Measurements from ENCODE around the gene HSPG2. TPM values are rescaled to one million over a fixed set of nuclear protein-coding genes. Genes with fewer than 3 reads are reported as not detected.

The HSPG2 gene
- total and polyA plus RNA-seq, 9 of the 15 experiments (the other 6 are each of a cell fraction or from before 2014, with no cell fraction given) = 0.14 to 160 (median 15.7) TPM

- no peak for TF ChIP-seq BRCA1 (IDR thresholded peaks at IDR 0.05)
- 0 out of 2 replicates have a peak, but pooled peaks have one; percentile 69 for TF ChIP-seq BRCA1 (CRISPR knock-in tag; IDR thresholded peaks at IDR 0.05)
- TF ChIP-seq NFIC (IDR thresholded peaks at IDR 0.05) = peak; percentile 15; the same call in 1 of the 2 replicates
- TF ChIP-seq OTX1 (CRISPR knock-in tag; IDR thresholded peaks at IDR 0.05) = no peak
- TF ChIP-seq PHTF2 (CRISPR knock-in tag; IDR thresholded peaks at IDR 0.05) = no peak
- TF ChIP-seq ILF3 (IDR thresholded peaks at IDR 0.05; ENCODE audit: borderline replicate concordance) = no peak
- TF ChIP-seq ZNF133 (CRISPR knock-in tag; IDR thresholded peaks at IDR 0.05) = no peak
- TF ChIP-seq, protein P1, sequence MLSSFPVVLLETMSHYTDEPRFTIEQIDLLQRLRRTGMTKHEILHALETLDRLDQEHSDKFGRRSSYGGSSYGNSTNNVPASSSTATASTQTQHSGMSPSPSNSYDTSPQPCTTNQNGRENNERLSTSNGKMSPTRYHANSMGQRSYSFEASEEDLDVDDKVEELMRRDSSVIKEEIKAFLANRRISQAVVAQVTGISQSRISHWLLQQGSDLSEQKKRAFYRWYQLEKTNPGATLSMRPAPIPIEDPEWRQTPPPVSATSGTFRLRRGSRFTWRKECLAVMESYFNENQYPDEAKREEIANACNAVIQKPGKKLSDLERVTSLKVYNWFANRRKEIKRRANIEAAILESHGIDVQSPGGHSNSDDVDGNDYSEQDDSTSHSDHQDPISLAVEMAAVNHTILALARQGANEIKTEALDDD (IDR thresholded peaks at IDR 0.05) = peak; percentile 51; the same call in 1 of the 2 replicates
- no peak for TF ChIP-seq ZNF274 (IDR thresholded peaks at IDR 0.05; ENCODE audit: borderline replicate concordance, low read depth, low read length)
- peak; percentile 62 for TF ChIP-seq PCBP1 (IDR thresholded peaks at IDR 0.05; ENCODE audit: low read depth, low read length, poor library complexity, severe bottlenecking)
- no peak for TF ChIP-seq ZNF507 (tag; conservative IDR thresholded peaks at IDR 0.05)
- TF ChIP-seq SNIP1 (IDR thresholded peaks at IDR 0.05; ENCODE audit: low read depth) = no peak
- TF ChIP-seq ARID2 (IDR thresholded peaks at IDR 0.05) = peak; percentile 63; the same call in 1 of the 2 replicates
- TF ChIP-seq ATF2 (CRISPR knock-in tag; IDR thresholded peaks at IDR 0.05) = no peak
- no peak for TF ChIP-seq ZNF23 (CRISPR knock-in tag; IDR thresholded peaks at IDR 0.05)
- TF ChIP-seq, protein P2, sequence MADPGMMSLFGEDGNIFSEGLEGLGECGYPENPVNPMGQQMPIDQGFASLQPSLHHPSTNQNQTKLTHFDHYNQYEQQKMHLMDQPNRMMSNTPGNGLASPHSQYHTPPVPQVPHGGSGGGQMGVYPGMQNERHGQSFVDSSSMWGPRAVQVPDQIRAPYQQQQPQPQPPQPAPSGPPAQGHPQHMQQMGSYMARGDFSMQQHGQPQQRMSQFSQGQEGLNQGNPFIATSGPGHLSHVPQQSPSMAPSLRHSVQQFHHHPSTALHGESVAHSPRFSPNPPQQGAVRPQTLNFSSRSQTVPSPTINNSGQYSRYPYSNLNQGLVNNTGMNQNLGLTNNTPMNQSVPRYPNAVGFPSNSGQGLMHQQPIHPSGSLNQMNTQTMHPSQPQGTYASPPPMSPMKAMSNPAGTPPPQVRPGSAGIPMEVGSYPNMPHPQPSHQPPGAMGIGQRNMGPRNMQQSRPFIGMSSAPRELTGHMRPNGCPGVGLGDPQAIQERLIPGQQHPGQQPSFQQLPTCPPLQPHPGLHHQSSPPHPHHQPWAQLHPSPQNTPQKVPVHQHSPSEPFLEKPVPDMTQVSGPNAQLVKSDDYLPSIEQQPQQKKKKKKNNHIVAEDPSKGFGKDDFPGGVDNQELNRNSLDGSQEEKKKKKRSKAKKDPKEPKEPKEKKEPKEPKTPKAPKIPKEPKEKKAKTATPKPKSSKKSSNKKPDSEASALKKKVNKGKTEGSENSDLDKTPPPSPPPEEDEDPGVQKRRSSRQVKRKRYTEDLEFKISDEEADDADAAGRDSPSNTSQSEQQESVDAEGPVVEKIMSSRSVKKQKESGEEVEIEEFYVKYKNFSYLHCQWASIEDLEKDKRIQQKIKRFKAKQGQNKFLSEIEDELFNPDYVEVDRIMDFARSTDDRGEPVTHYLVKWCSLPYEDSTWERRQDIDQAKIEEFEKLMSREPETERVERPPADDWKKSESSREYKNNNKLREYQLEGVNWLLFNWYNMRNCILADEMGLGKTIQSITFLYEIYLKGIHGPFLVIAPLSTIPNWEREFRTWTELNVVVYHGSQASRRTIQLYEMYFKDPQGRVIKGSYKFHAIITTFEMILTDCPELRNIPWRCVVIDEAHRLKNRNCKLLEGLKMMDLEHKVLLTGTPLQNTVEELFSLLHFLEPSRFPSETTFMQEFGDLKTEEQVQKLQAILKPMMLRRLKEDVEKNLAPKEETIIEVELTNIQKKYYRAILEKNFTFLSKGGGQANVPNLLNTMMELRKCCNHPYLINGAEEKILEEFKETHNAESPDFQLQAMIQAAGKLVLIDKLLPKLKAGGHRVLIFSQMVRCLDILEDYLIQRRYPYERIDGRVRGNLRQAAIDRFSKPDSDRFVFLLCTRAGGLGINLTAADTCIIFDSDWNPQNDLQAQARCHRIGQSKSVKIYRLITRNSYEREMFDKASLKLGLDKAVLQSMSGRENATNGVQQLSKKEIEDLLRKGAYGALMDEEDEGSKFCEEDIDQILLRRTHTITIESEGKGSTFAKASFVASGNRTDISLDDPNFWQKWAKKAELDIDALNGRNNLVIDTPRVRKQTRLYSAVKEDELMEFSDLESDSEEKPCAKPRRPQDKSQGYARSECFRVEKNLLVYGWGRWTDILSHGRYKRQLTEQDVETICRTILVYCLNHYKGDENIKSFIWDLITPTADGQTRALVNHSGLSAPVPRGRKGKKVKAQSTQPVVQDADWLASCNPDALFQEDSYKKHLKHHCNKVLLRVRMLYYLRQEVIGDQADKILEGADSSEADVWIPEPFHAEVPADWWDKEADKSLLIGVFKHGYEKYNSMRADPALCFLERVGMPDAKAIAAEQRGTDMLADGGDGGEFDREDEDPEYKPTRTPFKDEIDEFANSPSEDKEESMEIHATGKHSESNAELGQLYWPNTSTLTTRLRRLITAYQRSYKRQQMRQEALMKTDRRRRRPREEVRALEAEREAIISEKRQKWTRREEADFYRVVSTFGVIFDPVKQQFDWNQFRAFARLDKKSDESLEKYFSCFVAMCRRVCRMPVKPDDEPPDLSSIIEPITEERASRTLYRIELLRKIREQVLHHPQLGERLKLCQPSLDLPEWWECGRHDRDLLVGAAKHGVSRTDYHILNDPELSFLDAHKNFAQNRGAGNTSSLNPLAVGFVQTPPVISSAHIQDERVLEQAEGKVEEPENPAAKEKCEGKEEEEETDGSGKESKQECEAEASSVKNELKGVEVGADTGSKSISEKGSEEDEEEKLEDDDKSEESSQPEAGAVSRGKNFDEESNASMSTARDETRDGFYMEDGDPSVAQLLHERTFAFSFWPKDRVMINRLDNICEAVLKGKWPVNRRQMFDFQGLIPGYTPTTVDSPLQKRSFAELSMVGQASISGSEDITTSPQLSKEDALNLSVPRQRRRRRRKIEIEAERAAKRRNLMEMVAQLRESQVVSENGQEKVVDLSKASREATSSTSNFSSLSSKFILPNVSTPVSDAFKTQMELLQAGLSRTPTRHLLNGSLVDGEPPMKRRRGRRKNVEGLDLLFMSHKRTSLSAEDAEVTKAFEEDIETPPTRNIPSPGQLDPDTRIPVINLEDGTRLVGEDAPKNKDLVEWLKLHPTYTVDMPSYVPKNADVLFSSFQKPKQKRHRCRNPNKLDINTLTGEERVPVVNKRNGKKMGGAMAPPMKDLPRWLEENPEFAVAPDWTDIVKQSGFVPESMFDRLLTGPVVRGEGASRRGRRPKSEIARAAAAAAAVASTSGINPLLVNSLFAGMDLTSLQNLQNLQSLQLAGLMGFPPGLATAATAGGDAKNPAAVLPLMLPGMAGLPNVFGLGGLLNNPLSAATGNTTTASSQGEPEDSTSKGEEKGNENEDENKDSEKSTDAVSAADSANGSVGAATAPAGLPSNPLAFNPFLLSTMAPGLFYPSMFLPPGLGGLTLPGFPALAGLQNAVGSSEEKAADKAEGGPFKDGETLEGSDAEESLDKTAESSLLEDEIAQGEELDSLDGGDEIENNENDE (IDR thresholded peaks at IDR 0.05; ENCODE audit: low read depth, low read length) = no peak
Measured at GRCh38 chr1:21782349-21782867, 154.7 kb downstream of the HSPG2 start (continued).
